ENCODE data around the gene UBE2K.
"Not testable (repeated sequence)": the region's sequence is repeated elsewhere in the genome, so short reads cannot be mapped to it uniquely, and the experiment has no call there.

The UBE2K gene

DNA sequence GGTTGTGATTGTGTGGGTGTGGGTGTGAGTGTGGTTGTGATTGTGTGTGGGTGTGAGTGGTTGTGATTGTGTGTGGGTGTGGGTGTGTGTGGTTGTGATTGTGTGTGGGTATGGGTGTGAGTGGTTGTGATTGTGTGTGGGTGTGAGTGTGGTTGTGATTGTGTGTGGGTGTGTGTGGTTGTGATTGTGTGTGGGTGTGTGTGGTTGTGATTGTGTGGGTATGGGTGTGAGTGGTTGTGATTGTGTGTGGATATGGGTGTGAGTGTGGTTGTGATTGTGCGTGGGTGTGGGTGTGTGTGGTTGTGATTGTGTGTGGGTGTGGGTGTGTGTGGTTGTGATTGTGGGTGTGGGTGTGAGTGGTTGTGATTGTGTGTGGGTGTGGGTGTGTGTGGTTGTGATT, 115.1 kb downstream of the UBE2K start:
- not testable (repeated sequence) for DNase-seq

DNA sequence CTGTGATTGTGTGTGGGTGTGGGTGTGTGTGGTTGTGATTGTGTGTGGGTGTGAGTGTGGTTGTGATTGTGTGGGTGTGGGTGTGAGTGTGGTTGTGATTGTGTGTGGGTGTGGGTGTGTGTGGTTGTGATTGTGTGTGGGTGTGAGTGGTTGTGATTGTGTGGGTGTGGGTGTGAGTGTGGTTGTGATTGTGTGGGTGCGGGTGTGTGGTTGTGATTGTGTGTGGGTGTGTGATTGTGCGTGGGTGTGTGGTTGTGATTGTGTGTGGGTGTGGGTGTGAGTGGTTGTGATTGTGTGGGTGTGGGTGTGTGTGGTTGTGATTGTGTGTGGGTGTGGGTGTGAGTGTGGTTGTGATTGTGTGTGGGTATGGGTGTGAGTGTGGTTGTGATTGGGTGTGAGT, 115.8 kb downstream of the UBE2K start:
- not testable (repeated sequence) for DNase-seq

DNA sequence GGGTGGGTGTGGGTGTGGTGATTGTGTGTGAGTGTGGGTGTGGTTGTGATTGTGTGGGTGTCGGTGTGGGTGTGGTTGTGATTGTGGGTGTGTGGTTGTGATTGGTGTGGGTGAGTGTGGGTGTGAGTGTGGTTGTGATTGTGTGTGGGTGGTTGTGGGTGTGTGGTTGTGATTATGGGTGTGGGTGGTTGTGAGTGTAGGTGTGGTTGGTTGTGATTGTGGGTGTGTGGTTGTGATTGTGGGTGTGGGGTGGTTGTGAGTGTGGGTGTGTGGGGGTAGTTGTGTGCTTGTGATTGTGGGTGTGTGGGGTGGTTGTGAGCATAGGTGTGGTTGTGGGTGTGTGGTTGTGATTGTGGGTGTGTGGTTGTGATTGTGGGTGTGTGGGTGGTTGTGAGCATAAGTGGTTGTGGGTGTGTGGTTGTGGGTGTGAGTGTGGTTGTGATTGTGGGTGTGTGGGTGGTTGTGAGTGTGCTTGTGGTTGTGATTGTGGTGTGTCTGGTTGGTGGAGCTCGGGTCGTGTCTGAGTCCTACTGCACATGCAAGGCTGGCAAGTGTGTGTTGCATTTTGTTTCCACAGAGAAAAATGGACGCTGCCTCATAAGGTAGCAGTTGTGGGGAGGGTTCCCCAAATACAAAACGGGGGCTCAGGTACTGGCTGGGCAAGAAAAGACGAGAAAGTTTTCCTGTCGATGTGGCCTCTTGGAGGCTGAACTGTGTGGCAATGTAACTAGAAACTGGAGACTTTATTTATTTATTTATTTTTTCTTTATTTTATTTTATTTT, 116.7 kb downstream of the UBE2K start:
- DNase-seq = peak in 1 of 2 experiments; percentile 4

DNA sequence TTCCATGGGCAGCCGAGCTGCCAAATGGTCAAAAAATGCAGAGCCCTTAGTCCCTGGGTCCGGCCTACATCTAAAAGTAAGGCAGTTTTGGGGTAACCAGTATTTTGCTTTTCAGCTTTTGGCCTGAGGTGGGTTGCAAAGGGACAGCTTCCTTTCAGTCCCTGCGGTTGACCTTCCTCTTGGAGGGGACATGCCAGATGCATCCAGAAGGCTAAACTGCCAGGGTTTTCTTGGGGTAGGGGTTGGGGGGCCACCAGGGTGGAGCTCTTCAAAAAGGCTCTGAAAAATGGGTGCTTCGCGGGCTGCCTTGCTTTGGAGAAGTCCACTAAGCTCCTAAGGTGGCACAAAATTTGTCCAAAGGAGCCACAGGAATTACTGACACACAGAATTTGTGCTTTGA, 120.7 kb downstream of the UBE2K start:
- DNase-seq = no peak

DNA sequence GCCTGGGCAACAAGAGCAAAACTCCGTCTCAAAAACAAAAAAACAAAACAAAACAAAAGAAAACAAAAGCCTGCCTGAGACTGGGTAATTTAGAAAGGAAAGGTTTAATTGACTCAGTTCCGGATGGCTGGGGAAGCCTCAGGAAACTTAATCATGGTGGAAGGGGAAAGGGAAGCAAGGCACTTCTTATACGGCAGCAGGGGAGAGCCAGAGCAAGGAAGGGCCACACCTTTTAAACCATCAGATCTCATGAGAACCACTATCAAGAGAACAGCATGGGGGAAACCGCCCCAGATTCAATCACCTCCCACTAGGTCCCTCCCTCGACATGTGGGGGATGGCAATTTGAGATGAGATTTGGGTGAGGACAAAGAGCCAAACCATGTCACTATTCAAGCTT, 122.2 kb downstream of the UBE2K start:
- no peak for DNase-seq

DNA sequence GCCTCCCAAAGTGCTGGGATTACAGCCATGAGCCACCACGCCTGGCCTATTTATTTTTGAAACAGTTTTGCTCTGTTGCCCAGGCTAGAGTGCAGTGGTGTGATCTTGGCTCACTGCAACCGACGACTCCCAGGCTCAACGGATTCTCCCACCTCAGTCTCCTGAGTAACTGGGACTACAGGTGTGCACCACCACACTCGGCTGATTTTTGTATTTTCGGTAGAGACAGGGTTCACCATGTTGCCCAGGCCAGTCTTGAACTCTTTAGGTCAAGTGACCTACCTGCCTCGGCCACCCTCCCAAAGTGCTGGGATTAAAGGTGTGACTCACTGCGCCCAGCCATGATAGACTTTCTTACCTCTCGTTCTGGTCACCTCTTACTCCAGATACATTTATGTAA, 124.0 kb downstream of the UBE2K start:
- DNase-seq = no peak

DNA sequence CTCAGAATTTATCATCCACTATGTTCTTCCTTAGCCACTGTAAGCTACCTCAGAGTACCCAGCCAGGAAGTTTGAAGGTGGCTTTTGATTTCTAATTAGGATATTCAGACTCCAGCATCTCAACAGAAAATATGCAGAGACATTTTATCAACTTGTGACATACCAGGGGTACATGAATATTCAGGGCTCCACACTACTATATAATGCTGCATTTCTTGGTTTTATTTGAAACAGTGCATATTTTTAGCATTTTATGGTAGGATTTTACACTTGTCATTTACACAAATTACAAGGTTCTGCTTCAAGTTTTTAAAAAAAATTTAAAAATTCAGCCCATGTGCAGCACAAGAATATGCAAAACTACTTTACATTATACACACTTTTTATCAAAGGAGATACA, 124.7 kb downstream of the UBE2K start:
- no peak for DNase-seq

DNA sequence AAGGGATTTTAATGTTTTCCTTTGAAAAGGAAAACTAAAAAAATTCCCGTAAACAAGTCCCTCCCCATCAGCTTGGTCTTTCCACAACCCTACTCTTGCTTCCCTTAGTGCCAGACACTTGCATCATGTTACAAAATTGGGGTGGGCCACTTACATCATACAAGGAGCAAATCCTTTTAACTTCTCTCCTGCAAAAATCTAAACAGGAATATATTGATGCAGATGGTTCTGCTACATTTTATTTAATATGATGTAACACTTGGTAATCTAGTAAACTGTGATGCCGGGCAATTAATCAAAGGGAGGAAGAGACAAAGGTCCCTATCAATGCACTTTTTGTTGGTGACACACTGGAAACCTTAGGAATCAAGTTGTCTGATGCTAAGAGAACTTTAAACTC, 125.3 kb downstream of the UBE2K start:
- no peak for DNase-seq

DNA sequence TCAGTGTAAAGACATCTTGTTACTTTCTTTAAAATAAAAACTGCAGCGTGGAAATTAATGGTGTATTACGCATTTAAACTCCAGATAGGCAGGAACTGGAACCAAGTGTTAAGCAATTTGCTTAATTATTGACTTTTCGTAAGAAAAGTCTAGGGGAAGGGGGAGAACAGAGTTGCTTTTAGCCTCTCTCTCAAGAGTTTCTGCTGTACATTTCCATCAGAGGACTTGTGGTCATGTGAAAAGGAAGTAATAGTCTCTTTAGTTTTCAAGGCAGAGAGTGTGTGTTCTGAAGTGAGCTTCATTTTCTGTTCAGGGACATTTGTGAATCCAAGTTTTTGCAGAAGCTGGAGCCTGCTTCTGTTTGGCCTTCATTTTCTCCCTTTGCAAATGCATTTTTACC, 127.2 kb downstream of the UBE2K start:
- no peak for DNase-seq

DNA sequence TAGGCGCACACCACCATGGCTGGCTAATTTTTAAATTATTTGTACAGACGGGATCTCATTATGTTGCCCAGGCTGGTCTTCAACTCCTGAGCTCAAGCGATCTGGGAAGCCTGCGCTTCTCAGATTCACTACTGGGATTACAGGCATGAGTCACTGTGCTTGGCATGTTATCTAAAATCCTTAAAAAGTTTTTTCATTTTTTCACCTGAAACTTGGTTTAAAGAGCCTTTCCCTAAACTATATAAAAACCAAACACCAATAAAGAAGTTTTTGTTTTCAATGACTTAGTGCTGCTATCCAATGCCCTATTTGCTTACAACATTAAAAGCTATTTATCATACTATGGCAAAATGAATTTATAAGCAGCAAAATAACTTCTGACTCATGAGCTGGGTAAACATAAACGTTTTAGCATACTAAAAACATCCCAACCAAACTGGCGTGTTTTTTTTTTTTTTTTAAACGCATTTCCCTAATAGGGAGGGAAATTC, 127.8 kb downstream of the UBE2K start:
- no peak for DNase-seq
